DMS153 treated with DMSO at 0.1 percent for 48 hours (cell line): ENCODE measurements around the gene IL7R.

Experiments
- DNase-seq: peaks from one replicate; lab custom pipeline; 2025; ENCODE audit not compliant: unreplicated experiment; lab: John Stamatoyannopoulos, UW

Gene IL7R, protein sequence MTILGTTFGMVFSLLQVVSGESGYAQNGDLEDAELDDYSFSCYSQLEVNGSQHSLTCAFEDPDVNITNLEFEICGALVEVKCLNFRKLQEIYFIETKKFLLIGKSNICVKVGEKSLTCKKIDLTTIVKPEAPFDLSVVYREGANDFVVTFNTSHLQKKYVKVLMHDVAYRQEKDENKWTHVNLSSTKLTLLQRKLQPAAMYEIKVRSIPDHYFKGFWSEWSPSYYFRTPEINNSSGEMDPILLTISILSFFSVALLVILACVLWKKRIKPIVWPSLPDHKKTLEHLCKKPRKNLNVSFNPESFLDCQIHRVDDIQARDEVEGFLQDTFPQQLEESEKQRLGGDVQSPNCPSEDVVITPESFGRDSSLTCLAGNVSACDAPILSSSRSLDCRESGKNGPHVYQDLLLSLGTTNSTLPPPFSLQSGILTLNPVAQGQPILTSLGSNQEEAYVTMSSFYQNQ

DNA sequence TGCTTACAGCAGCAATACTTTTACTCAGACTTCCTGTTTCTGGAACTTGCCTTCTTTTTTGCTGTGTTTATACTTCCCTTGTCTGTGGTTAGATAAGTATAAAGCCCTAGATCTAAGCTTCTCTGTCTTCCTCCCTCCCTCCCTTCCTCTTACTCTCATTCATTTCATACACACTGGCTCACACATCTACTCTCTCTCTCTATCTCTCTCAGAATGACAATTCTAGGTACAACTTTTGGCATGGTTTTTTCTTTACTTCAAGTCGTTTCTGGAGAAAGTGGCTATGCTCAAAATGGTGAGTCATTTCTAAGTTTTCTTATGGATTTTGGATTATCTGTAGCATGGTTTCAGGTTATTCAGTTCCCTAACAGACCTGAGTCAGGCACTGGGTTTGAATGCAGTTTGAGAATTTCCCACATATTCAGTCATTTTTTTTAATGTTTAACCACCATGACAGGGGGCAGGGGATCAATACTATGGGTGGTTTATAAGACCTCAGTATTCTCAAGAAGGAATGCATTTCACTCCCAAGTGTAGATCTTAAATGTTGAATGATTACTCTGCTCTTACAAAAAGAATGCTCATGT is at the start of gene IL7R:
Gene IL7R, plus strand, starts transcription at position 127 of the 587 bp plus-strand sequence. Its CDS starts 87 bp downstream, at position 214.
- no peak for DNase-seq

DNA sequence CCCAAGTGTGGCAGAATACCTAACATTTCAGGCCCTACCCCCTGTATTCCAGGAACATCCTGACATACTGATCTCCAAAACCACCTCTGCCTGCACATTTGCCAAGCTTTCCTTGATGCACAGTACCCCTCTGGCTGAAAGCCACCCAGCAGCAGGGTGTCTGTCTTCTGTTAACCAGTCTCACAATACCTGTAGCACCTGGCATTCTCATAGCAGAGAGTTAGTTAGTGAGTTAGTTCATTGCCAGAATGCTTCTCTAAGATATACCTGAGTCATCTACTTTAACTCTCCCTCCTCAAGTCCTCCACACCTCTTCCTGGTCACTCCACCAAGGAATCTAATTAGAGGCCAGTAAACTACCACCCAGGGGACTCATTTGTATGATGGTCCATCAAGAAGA is 46.1 kb upstream of the IL7R start:
- no peak for DNase-seq

DNA sequence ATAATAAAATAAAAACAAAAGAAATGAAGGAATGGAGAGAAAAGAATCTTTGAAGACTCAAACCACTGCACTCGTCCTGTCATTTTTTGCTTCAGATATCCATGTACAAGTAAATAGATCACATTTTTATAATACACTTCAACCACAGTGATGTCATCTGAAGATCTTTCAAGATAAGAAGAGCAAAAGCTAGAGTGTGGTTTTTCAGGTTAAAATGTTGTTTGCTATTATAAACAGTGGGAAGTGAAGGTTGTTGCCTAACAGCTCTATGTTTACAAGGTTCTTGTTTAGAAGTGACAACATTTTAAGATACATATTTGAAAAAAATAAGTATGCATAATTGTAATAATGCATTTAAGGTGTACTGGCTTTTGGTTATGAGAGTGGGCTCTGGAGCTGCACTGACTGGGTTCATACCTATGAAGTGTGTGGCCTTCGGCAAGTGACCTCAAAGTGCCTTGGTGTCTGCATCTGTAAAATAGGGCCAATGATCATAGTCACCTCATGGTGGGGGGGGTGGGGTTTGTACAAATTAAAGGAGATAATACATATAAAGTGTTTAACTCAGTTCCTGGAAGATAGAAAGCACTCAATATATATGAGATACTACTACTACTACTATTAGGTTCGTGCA is 45.5 kb upstream of the IL7R start:
- no peak for DNase-seq

DNA sequence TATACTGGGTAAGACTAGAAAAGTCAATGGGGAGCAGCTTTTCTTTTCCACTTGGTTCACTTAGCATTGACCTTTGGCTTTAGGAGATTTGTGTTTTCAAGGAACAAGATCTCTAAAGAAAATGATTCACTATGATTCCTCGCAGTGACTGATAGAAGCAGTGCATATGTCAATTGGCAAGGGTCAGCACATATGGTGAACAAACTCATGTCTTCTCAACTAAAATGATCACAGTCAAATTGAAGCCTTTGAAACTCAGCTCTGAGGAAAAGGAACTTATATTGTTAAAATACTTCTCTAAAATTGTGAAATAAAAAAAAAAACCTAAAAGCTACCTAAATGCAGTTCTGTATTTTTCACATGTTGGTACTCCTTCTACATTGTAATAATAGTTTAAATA is 43.2 kb upstream of the IL7R start:
- no peak for DNase-seq

DNA sequence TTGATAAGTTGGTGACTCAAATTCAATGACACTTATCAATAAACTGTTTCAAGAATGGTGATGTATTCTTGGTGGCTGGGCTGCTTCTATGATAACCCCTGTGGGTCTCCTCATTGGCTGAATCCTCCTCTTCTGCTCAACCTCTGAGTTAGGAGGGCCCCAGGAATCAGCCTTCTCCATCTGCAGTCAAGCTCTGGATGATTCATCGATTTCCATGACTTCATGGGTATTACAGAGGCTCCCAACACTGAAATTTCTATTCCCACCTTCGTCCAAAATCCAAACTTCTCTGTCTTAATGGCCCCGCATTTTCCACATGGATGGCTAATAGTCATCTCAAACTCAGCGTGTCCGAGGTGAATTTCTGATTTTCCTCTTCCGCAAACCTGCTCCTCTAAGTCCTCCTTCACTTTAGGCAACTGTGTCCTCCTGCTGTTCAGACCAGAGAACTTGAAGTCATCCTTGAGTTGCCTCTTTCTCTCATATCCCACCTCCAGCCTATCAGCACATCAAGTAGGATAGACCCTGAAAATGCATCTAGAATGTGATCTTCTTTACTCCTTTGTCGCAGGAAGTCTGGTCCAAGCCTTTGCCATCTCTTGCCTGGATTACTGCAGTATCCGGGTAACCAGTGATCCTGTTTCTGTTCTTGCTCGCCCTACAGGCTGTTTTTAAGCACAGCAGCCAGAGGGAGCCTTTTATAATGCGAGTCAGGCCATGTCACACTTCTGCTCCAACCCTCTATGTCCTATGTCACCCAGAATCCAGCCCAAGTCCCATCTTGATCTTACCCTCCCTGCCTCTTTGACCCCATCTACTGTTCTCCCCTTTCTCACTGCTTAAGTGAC is 41.4 kb upstream of the IL7R start:
- peak; percentile 59 for DNase-seq

DNA sequence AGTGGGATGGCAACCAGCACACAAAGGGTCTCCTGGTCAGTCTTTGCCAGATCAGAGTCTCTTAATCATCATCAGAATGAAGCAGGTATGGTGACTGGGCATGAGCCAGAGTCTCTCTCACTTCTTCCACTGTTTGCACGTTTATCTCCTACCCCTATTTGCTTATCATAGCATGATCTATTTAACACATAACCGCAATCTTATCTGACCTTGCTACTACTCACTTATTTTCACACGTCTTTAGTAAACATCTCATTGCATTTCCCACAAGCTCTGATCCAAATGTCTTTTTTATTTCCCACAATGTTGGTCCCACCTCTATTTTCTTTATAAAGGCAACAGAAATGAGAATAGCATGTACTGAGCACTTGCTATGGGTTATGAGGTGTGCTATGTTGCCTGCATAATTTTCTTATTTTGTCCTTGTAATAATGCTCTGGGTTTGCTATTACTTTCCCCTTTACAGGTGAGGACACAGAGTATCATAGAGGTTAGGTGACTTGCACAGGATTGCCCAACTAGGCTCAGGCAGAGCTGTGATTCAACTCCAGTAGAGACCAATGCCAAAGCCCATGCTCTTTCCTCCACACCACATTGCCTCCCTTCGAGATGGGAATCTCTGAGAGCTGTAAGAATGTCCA is 39.7 kb upstream of the IL7R start:
- DNase-seq, result no peak

DNA sequence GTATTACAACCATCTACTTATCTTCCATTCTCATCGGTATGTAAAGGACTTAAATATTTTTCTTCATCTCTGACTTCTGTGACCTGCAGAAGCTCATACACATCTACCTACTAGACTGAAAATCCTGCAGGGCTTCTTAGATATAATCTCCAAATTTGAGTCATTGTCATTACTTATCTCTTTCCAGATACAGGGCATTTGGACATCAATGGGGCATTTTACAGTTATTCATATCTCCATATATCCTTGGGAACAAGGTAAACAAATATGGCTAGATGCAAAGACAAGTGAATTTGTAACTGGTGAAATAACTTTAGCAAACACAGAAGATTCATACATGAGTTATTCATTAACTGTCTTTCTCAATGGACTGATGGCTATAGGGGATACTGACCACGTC is 37.7 kb upstream of the IL7R start:
- no peak for DNase-seq

DNA sequence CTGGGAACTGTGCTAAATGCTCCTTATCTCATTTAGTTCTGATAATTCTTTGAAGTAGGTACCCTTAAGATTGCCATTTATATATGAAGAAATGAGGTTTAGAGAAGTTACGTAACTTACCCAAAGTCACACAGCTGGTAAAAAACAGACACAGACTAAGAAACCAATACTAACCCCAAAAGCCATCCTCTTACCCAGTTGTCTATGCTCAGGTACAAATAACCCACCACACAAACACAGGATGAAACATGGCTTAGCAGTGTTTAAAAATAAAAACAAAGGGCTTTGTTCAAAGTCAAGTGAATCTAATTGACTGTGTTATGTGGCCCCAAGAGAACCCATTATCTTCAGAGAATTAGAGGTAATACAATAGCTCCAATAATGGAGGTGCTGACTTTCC is 37.0 kb upstream of the IL7R start:
- no peak for DNase-seq

DNA sequence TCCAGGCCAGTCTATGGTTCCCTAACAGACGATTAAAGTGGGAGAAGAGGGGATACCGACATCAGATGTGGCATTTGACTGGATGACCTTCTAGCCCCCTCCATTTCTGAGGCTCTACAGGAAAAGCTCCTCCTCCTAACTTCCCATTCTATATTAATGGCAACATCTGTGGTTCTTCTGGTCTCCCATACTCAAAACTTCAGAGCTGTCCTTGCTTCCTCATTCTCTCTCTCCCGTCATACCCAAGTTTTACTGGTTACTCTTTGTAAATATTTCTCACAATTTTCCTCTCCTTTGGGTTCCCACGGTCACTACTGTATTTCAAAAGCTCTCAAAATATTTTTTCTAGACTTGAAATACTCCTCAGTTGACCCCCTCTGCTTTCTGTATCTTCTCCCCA is 36.0 kb upstream of the IL7R start:
- no peak for DNase-seq

DNA sequence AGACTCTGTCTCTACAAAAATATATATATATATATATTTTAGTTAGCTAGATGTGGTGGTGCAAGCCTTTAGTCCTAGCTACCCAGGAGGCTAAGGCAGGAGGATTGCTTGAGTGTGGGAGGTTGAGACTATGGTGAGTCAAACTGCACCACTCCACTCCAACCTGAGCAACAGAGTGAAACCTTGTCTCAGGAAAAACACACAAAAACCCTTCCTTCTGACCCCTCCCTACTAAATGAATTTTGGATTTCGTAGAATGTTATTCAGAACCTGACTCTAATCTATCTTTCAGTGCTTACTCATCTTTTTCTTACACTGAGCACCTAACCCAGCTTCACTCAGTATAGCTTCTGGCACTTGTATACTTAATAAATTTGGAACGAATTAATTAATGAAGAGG is 35.2 kb upstream of the IL7R start:
- DNase-seq, result no peak

DNA sequence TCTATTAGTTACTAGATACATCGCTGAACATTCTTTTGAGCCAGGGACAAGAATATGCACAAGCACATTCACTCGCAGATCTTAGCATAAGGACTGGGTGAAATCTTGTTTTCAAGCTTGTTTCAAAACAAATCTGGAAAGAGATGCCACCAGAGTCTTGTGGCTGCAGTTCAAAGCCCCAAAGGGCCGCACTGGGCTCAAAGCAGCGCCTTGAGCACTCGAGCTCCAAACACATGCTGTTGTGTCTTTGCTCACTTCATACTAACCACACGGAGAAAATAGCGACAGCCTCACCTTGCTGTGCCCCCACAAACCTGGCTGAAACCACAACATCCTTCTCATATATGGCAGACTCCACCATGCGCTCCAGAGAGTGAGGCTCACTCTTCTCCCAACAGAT is 34.2 kb upstream of the IL7R start:
- DNase-seq, result no peak

DNA sequence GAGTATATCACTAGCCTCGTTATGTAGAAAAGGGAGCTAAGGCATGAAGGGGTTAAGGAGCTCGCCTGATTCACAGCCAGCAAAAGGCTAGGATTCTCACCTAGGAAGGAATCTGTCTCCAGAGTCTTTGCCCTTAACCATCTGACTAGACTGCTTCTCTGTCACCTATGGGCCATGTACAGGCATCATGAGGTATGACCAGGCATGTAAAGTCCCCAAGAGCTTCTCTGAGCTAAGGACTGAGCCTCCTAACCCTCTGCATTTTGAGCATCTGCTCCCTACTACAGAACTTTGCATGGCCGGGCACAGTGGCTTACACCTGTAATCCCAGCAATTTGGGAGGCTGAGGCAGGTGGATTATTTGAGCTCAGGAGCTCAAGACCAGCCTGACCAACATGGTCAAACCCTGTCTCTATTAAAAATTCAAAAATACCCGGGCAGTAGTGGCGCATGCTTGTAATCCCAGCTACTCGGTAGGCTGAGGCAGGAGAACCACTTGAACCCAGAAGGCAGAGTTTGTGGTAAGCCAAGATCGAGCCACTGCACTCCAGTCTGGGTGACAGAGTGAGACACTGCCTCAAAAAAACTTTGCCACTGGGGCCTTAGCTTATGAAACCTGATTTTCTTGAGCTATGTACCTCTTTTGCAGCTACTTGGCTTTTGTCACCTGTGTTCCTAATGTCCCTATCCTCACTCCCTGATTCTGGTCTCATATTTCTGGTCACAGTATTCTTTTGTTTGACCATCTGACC is 33.2 kb upstream of the IL7R start:
- no peak for DNase-seq

DNA sequence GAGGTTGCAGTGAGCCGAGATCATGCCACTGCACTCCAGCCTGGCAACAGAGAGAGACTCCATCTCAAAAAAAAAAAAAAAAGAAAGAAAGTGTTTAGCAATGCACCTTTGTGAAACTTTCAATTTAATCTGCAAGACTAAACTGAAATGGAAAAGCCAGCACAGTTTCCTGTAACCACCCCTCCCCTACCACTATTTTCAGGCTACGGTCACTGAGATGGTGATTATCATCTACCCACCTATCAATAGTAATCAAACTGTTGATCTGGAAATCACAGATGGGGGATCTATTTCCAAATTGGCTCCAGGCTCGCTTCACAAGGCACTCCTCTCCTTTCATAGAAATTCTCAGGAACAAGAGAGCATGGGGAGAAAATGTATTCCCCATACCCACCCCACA is 30.6 kb upstream of the IL7R start:
- DNase-seq, result no peak

DNA sequence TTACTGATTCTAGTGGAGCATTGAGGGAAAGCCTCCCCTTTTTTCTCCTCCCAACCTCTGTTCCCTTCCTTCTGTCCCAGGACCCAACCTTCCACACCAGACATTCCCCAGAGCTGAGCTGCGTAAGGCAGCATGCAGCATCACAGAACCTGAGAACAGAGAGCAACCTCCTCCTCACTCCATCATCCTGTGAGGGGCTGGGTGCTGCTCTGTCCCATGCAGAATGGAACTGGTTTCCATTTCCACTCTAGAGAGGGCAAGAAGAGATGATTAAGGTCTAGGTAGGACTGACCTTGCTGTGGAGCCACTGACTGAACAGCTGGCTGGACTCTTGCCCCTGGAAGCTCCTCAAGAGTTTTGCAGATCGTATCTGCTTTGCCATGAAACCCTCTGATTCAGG is 30.1 kb upstream of the IL7R start:
- no peak for DNase-seq

DNA sequence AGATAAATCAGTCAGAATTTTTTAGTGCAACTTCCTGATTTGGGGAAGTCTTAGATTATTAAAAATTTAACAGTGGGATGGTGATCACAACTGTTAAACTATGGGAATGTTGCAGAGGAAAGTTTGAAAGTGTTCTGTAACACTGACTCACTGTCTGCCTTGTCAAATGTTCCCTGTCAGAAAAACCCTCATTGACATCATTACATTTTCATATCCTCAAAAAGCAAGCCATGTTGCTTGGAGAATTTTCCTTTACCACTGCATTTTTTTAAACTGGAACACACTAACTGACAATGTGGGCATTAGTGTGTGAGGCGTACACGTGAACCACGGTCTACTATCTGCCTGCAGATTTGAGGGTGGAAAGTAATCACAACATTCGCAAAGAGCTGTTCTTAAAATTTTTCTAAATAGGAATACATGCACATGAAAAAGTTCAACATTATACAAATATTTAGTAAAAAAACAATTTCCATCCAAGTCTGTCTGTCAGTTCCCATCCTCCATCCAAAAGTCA is 28.6 kb upstream of the IL7R start:
- DNase-seq, result no peak

DNA sequence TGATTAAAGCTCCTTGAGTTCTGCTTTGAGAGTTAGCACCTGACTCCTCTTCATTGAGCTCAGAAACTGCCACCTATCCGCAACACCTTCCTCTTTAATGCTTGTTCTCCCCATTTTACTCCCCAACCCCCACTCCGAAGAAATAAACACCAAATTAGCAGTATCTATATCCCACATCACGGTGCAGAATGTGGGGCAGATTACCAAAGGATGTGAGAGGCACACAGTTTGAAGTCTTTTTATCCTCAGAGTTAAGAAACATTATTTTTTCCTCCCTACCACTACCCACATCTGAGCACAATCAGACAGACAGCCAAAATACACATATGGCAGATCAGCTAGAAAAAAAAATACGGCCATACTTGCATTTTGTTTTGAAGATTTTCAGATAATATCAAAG is 26.1 kb upstream of the IL7R start:
- DNase-seq, result no peak

DNA sequence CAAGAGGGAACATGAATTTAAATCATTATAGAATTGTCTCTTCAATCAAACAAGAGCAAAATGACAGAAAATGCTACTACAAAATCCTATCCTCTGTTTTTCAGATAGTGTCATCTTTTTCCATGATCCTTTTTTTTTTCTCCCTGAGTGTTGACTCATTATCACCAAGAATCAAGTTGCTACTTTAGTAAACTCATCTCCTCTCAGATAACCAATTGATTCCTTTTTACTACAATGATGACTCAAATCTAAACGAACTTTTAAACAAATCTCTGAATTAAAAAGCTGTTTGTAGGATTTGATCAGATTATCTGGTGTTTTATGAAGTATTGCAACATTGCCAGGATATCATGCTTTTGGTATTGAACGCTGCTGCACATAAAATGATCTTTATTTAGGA is 23.9 kb upstream of the IL7R start:
- DNase-seq, result no peak

DNA sequence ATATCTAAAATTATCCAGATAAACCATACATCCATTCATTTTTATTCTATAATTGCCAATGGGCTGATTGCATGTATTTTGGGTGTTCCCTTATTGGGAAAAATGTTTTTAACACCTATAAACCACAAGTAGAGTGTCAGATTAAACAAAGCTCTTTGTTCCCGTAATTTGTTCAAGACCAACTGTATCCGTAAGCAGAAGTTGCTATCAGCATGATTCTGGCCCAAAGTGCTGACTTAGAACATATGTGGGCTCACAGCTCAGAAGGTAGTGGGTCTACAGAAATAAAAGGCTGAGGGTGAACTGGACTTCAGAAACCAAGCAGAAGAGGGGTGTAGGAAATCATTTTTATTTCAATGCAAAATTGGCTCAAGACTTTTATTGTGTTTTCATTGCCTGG is 23.5 kb upstream of the IL7R start:
- no peak for DNase-seq

DNA sequence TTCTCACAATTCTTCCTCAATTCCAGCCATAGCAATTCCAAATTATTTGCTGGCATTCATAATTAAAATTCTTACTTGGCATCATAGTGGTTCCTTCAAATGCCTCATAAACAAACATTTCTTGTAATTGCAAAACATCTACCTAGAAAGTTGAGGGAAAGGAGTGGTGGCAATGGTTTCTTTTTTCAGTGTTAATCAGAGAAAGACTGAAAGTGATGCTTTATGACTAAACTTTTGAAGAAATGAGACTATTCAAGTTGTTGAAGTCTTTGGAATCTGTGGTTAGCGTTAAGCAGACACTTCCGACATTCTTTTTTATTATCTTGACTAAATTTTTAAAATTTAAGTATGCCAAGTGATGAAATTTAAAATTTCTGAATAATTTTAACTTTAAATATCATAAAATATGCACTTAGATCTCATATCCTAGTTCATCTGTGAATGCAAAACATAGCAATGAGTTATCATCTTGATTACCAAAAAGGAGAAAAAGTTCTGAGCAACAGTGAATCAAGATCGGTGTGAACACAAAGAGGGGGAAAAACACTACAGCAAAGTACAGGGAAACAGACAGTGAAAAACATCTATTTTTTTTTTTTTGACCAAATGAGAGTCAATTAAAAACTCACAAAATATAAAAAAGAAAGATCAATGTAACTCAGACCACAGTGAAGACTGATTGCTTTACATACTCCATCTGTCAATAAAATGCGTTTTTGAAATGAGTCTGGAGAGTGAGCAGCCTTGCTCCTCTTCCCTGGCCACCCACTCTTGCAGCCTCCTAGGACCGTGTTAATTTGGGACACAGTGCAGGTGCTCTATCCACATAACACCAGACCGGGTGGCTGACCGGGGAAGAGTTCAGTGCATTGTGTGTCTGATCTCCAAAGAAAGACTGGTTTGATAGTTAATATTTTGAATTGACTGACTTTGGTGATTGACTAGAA is 20.6 kb upstream of the IL7R start:
- no peak for DNase-seq
